SU-DHL-6 (cell line): Measurements from ENCODE around the gene SOS1.
"Not testable (repeated sequence)": the region's sequence is repeated elsewhere in the genome, so short reads cannot be mapped to it uniquely, and the experiment has no call there.

Experiments
- H2AFZ ChIP-seq: fragments of 200-600 bp; sonication (generic); 2 replicates; pipeline ENCODE4 v1.6.1; 2014; ENCODE audit warnings: low read depth, mild to moderate bottlenecking, moderate library complexity, mixed read lengths, antibody characterized with exemption, low read length; ENCODE audit not compliant: severe bottlenecking
- H3F3A ChIP-seq: fragments of 200-600 bp; shearing (Covaris generic); 2 replicates; pipeline ENCODE4 v1.6.0; 2016; ENCODE audit warnings: antibody characterized with exemption, mild to moderate bottlenecking; ENCODE audit not compliant: insufficient read depth
- H3K27ac ChIP-seq: fragments of 200-600 bp; sonication (generic); 2 replicates; pipeline ENCODE4 v1.5.1; 2016; ENCODE audit warnings: low read depth, mild to moderate bottlenecking, low read length, moderate library complexity, mixed read lengths
- H3K27me3 ChIP-seq: fragments of 200-600 bp; sonication (generic), shearing (Covaris generic); 2 replicates; pipeline ENCODE4 v1.6.0; 2014; ENCODE audit warnings: mild to moderate bottlenecking, low read length
- H3K36me3 ChIP-seq: fragments of 200-600 bp; sonication (generic); 2 replicates; pipeline ENCODE4 v1.6.1; 2014; ENCODE audit warnings: mild to moderate bottlenecking, low read length, mixed read lengths
- H3K4me2 ChIP-seq: fragments of 300-600, 200-600 bp; shearing (Covaris generic), sonication (generic); 2 replicates; pipeline ENCODE4 v1.6.0; 2014; ENCODE audit warnings: low read length, low read depth, mild to moderate bottlenecking; ENCODE audit not compliant: poor library complexity, severe bottlenecking
- H3K4me3 ChIP-seq: fragments of 200-600 bp; sonication (generic); 2 replicates; pipeline ENCODE4 v1.5.1; 2014; ENCODE audit warnings: antibody characterized with exemption, low read length, mild to moderate bottlenecking, mixed read lengths; ENCODE audit not compliant: insufficient read depth, poor library complexity, severe bottlenecking
- H3K79me2 ChIP-seq: fragments of 200-600 bp; sonication (generic); 2 replicates; pipeline ENCODE4 v1.6.1; 2014; ENCODE audit warnings: mild to moderate bottlenecking, low read length, moderate library complexity; ENCODE audit not compliant: insufficient read depth
- H3K9ac ChIP-seq: fragments of 200-600 bp; sonication (generic); 2 replicates; pipeline ENCODE4 v1.7.0; 2014; ENCODE audit warnings: mild to moderate bottlenecking, low read length
- H3K9me2 ChIP-seq: fragments of 200-600 bp; sonication (generic); replicated peaks from 2 replicates; pipeline ENCODE4 v1.6.1; 2014; ENCODE audit warnings: low read length; ENCODE audit not compliant: insufficient read depth
- H3K9me3 ChIP-seq: fragments of 200-600 bp; sonication (generic); 2 replicates; pipeline ENCODE4 v1.6.1; 2014; ENCODE audit warnings: low read length, mixed read lengths; ENCODE audit not compliant: insufficient read depth
- H4K20me1 ChIP-seq: fragments of 200-600 bp; sonication (generic); 2 replicates; pipeline ENCODE4 v1.6.1; 2014; ENCODE audit warnings: low read depth, mild to moderate bottlenecking, antibody characterized with exemption, low read length, moderate library complexity, mixed read lengths
- CTCF ChIP-seq: fragments of 200-600 bp; sonication (generic); IDR thresholded peaks from one replicate; pipeline ENCODE4 v1.5.1; 2017; ENCODE audit warnings: antibody characterized with exemption, mild to moderate bottlenecking, low read length, moderate library complexity; ENCODE audit not compliant: insufficient read depth, poor library complexity, severe bottlenecking
- EZH2phosphoT487 ChIP-seq: fragments of 200-600 bp; sonication (generic), shearing (Covaris generic); conservative IDR thresholded peaks from 2 replicates; pipeline ENCODE4 v1.6.1; 2018; ENCODE audit warnings: mild to moderate bottlenecking, antibody characterized with exemption, low read length, moderate library complexity, mixed read lengths

SOS1 gene

GRCh38 chr2:38940746-38941145 lies 180.1 kb downstream of the SOS1 start:
- Histone ChIP-seq H3K27me3 (no peaks in the 10 kb centered on the region), H3K4me2 (no peak overlapping the region), H2AFZ (no peak overlapping the region), H3K27ac (no peak overlapping the region), H3K4me3 (no peak overlapping the region), H3K9ac (no peak overlapping the region), H4K20me1 (no peaks in the 10 kb centered on the region), H3K9me2 (no peaks in the 10 kb centered on the region), H3F3A (no peaks in the 10 kb centered on the region), H3K9me3 (no peaks in the 10 kb centered on the region), H3K36me3 (no peaks in the 10 kb centered on the region), H3K79me2 (no peaks in the 10 kb centered on the region)
- TF ChIP-seq EZH2phosphoT487: no peak
- no peak for TF ChIP-seq CTCF

- TF ChIP-seq EZH2phosphoT487 (no peak), CTCF (no peak)
- Histone ChIP-seq H3K4me2 (no peak overlapping the region), H3K27me3 (no peaks in the 10 kb centered on the region)
These were observed 183.3 kb downstream of the SOS1 start for GRCh38 chr2:38937548-38937947.

GRCh38 chr2:38936516-38936915 lies 184.3 kb downstream of the SOS1 start:
- not testable (repeated sequence) for H3F3A ChIP-seq, H4K20me1 ChIP-seq, H3K9ac ChIP-seq, H2AFZ ChIP-seq, H3K36me3 ChIP-seq, H3K4me2 ChIP-seq, H3K27me3 ChIP-seq, H3K4me3 ChIP-seq, H3K79me2 ChIP-seq, H3K27ac ChIP-seq, H3K9me2 ChIP-seq, H3K9me3 ChIP-seq

More at GRCh38 chr2:38937548-38937947, 183.3 kb downstream of the SOS1 start:
- Histone ChIP-seq H3K36me3 (no peaks in the 10 kb centered on the region), H4K20me1 (no peaks in the 10 kb centered on the region), H3K79me2 (no peaks in the 10 kb centered on the region), H3K4me3 (no peak overlapping the region), H3F3A (no peaks in the 10 kb centered on the region), H3K9me2 (no peaks in the 10 kb centered on the region), H3K9ac (no peak overlapping the region), H2AFZ (no peak overlapping the region), H3K9me3 (no peaks in the 10 kb centered on the region), H3K27ac (no peak overlapping the region)

- H3K36me3 ChIP-seq: no peaks in the 10 kb centered on the region
- H3K27ac ChIP-seq: no peak overlapping the region
- TF ChIP-seq EZH2phosphoT487 (no peak), CTCF (no peak)
- H3K79me2 ChIP-seq: no peaks in the 10 kb centered on the region
- no peaks in the 10 kb centered on the region for H3K9me2 ChIP-seq
- no peak overlapping the region for H3K4me3 ChIP-seq
- no peaks in the 10 kb centered on the region for H3K9me3 ChIP-seq
- no peaks in the 10 kb centered on the region for H4K20me1 ChIP-seq
- no peak overlapping the region for H3K9ac ChIP-seq
- H3K27me3 ChIP-seq: no peaks in the 10 kb centered on the region
- no peak overlapping the region for H2AFZ ChIP-seq
- H3F3A ChIP-seq: no peaks in the 10 kb centered on the region
- no peak overlapping the region for H3K4me2 ChIP-seq
These were observed 185.2 kb downstream of the SOS1 start for GRCh38 chr2:38935568-38936172.
